Fibroblast of upper back skin (primary cell): Measurements from ENCODE around the gene CDKL4.
A peak's percentile ranks its signal among the peaks of the same experiment; 100 is the strongest.
"Not testable (repeated sequence)": the region's sequence is repeated elsewhere in the genome, so short reads cannot be mapped to it uniquely, and the experiment has no call there.

Source experiments
- DNase-seq: peaks from one replicate; pipeline ENCODE4 v3.0.0-alpha.2; 2013

Gene CDKL4

DNA sequence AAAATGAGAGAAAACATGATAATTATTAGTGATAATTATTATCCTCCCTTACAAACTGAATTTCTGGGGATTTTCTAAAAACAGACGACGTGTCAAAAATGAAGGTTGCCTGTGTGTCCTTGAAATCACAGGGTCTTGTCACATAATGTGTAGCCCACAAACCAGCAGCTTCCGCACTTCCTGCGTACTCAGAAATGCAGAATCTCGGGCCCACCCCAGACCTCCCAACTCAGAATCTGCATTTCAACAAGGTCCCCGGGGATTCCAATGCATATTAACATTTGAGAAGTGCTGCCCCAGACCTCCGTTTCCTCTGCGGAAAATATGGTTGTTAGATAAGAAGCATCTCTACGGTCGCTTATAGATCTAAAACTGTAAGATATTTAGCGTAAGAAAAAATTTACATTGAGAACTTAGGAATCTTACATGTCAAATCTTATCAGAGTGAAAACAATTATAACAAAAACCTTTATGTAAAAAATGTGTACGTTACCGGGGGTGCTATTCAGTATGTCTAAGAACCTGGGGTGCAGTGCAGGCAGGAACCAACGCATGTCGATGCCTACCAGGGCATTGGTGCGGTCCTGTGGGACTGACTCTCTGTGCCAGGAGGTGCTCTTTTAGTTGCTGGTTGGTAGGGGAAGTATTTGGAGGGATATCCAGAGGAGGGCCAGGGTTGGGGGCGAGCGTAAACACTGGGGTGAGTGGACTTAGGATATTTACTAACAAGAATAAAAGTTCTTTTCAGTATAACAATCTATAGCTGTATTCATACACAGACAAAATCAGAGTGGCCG, 15.2 kb downstream of the CDKL4 start:
- DNase-seq, result no peak

DNA sequence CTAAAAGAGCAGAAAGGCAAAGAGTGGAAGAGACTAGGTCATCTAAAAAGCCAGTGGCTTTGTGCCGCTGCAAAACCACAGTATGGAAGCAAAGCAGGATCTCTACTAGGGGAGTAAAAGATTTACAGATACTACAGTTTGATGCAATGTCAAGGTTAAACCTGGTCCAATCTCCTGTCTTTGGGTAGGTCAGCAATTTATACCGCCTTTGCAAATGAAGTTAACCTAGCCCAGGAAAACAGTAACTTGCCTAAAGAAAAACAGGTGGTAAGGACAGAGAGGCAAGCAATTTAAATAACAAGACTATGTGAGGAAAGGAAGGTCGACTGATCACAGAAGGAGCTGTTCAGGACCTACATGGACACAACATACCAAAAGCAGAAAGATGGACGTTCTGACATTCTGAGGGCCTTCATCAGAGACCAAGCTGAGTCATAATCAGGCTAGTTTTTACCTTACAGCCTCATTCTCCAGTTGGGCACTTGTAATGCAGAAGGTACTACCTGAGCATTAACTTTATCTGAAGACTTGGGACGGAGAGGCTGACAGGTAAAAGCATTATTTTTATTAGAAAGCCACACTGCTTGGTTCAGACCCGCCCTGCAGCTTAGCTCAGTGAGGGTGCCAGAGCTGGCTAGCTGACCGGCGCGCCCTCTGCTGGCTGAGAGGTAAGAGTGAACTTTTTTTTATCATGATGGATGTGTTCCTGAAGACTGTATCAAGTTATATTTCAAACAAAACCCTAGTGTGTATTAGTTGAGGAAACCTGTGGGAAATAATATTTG, 15.9 kb downstream of the CDKL4 start:
- peak; percentile 64 for DNase-seq

DNA sequence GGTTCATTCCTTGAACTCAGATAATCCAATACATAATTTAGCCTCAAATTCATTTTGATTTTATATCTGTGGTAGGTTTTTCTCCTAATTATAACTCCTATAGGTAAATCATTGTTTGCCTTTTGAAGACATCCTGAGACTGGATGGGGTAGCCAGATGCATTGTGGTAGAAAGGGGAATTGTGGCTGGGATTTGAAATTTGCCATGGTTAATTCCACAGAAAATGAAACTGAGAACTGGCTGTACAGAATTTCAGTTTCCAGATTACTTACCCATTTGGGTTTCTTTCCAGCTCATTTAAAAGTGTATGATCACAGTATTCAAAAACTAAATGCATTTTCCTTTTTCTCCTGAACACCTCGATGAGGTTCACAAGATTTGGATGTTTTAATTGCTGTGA, 18.2 kb downstream of the CDKL4 start:
- DNase-seq, result no peak

DNA sequence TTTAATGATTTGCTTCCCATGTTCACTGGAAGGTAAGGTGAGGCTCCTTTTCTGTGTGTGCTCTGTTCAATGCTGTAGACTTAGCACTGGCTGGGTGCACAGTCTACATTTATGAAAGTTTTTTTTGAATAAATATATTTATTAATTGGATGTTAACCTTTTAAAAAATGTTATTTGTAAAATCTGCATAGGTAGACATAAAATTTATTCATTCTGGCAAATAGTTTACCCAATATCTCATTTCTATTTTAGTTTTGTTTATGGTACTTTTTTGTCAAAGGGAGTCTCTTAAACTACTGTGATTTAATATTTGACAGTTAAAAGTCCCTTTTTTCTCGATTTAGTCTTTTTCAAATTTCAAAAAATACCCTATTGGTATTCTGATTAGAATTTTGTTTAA, 19.9 kb downstream of the CDKL4 start:
- no peak for DNase-seq

DNA sequence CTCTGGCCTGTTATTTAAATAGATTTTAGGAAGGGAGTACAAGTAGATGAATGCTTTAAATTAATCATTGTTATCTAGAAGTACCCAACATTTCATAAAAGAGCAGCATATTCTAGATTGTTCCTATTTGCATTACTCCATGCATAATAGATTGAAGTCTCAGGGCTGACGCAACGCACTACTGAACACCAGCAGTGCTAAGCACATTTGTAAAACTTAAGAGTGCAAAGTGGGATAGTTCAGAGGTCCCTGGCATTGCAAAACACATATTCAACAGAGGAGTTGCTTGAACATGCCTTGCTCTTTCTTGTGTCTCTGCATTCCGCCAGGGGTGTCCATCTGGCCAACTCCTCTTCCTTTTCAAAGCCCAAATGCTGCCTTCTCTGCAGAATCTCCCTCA, 22.3 kb downstream of the CDKL4 start:
- no peak for DNase-seq

DNA sequence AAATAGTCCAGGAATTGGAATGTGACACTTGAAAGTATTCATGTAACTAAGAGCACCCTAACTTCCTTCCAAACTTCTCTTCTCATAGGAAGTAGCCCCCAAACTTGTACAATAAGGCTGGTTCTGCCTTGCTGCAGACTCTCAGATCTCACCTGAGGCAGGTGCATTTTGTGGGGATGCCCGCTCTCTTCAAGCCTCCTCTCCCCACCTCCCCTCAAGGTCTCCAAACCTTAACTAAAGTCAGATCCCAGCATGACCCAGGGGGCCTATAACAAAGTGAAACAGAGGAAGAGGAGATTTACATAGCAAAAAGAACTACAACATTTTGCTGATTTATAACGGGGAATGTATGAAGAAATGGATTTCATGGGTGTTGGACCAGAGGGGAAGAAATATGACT, 23.6 kb downstream of the CDKL4 start:
- DNase-seq, result no peak

DNA sequence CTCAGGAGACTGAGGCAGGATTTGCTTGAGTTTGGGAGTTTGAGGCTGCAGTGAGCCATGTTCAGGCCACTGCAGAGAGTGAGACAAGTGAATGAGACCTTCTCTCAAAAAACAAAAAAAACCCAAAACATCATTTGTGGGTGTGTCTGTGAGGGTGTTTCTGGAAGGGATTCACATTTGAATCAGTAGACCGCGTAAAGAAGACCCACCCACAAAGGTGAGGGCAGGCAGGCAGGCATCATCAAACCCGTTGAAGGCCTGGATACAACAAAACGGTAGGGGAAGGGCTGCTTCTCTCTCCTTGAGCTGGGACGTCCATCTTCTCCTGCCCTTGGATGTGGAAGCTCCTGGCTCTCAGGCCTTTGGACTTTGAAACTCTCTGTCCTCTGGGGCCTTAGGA, 25.4 kb downstream of the CDKL4 start:
- no peak for DNase-seq

DNA sequence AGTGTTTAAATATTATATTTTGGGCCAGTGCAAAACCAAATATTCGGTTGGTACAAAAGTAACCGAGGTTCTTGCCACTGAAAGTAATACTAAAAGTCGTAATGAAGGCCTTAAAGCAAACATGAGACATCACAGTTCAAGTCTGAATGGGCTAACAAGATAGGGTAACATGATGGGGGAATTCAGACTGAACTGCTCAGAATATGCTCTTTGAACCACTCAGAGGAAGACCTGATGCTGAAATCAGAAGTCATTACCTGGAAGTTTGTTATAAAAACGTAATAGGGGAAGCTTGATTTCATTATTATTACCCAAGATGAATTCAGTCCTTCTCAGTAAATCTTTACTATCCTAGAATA, 26.6 kb downstream of the CDKL4 start:
- DNase-seq, result no peak

DNA sequence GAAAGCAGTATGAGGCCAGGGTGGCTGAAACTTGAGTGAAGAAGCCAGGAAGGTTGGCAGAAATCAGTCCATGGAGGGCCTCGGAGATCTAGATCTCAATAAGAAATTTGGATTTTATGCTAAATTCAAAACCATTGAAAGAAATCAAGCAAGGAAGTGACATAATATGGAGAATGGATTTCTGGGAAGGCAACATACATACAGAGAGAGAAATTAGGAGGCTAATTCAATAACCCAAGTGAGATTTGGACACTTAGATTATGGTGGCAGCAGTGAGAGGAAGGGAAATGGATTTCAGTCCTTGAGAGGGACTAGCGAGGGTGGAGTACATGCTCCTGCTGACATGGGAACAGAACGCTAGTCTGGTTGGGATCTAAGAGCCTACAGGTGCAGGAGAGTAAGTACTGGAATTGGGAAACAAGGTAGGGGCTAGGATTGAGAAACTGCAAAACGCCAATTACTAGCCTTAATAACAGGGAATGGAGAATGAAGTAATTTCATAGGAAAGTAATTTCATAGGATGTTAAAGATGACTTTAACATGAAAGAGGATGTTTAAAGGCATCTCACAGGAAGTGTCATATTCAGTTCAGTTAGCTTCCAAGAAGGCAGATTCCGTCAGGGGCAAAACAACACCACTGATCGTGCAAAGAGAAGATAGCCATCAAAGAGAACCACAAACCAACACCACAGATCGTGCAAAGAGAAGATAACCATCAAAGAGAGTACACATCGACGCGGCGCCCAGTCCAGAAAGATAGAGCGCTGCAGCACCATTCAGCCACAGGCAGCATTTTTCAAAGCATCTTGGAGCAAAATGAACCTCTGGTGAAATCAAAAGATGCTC, 27.2 kb downstream of the CDKL4 start:
- no peak for DNase-seq

DNA sequence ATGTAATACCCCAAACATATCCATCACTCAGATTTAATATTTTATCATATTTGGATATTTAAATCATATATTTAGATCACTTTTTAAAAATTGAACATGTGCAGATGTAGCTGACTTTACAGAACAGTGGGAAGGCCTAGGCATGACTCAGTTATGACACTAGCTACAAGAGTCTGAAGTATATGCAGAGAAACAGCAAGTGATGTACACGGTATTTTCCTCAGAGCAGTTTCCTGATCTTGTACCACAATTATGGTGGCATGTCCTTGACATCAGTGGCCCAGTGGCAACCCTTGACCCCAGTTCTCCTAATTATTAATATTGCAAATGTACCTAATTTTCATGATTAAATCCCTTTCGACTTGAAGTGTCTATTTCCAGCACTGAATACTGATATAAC, 28.2 kb downstream of the CDKL4 start:
- DNase-seq, result no peak

DNA sequence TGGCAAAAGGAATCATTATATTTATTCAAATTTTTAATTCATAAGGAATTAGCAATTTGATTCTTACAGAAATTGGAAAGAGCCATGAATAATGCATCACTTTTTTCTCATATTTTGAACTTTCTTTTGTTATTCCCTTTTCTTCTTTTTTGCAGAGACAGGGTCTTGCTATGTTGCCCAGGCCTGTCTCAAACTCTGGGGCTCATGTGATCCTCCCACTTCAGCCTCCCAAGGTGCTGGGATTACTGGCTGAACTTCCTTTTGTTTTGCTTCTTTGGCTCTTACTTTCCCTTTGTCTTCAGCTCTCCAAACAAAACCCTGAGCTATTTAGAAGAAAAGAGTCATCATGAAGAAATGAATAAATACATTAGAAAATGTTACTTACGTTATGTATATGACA, 30.8 kb downstream of the CDKL4 start:
- DNase-seq, result no peak

DNA sequence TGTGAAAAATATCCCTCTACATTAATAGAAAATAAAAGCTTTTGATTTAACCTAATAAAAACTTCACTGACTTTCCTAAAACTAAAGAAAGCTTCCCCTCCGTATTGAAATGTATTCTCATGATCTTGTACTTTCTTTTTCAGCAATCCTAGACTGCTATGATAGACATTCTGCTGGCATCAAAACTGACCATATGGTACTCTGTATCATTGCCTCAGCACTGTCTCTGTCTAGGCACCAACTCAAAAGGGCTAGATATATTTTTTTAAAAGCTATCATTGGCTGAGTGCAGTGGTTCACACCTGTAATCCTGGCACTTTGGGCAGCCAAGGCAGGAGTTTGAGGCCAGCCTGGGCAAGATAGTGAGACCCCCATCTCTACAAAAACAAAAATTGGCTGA, 32.9 kb downstream of the CDKL4 start:
- no peak for DNase-seq

DNA sequence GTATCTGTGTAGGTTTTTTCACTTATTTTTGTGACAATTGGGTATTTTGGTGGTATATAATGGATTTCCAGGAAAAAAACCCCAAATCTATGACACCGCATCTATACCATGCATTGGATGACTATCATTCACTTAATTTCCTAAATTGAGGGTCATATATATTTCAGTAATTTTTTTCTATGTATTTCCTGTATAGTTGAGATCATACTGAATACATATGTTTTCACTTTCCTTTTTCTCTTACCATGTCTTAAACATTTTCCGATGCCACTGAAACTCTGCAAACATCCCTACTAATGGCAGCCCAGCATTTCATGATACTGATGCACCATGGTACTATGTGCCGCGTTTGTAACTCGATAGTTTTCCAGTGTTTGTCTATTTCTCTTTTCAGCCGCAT, 40.4 kb downstream of the CDKL4 start:
- no peak for DNase-seq

DNA sequence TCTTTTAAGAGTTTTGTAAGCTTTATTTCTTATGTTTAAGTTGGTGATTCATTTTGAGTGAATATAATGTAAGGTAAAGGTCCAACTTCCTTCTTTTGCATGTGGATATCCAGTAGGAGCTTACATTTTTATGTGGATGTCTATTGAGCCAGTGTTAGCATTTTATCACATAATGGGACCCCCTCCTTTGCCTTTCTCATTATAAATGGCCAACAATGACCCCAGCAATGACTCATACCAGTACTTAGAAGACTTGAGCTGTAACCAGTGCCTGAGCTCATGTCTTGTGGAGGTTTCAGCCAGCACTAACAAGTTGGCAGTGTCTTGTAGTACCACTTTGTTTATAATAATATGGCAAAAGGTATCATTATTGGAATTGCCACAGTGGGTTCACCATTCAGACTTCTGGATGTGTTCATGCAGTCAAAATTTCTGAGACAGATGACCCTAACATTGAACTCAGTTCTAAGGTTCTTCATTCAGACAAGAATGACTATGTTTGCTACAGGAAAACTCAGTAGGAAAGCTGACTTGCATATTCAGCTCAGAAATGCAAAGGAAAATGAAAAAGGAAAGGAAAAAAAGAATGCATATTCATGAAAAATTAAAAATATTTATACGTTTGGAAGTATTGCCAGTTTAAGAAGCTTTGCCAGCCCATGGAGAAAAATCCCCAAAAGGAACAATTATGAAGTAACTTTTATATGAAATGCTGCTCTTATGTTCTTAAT, 41.0 kb downstream of the CDKL4 start:
- no peak for DNase-seq

DNA sequence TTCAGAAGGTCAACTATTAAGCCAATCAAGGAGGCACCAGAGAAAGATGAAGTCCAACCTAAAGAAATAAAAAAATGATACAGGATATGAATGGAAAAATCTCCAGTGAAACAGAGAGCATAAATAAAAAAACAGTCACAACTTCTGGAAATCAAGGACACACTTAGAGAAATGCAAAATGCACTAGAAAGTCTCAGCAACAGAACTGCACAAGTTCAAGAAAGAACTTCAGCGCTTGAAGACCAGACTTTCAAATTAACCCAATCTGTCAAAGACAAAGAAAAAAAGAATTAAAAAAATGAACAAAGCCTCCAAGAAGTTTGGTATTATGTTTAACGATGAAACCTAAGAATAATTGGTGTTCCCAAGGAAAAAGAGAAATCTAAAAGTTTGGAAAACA, 46.8 kb downstream of the CDKL4 start:
- DNase-seq, result not testable (repeated sequence)

DNA sequence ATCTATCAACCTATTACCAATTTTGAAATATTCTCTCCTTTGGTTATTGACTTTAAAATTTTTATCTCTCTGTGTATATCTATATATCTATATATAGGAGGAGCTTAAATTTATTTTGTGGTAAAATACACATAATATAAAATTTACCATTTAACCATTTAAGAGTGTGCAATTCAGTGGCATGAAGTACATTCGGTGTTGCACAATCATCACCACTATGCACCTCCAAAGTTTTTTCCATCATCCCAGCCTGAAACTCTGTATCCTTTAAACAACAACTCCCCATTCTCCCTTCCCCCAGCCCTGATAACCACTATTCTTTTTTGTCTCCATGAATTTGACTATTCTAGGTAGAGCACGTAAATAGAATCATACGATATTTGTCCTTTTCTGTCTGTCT, 49.1 kb downstream of the CDKL4 start:
- no peak for DNase-seq

DNA sequence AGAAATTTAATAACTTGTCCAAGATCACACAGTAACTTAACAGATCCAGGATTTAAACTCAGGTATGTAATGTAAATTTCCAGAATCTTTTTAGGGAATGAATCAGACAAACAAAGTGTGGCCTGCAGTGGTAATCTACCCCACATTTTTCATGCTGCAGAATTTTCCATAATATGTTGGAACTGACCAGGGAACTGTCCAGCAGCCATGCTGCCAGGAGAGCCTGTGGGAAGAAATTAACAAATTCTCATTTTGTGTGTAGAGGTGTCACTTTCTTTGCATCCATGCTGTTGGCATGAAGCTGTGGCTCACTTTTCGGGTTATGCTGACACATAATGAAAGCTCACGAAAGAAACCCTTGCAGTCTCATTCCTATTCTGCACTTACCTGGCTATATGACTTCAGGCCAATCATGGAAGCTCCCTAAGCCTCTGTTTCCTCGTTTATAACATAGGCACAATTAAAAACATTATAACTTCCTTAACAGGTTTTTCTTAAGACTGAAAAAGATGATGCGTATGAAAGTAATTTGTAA, 54.7 kb downstream of the CDKL4 start:
- DNase-seq, result no peak

DNA sequence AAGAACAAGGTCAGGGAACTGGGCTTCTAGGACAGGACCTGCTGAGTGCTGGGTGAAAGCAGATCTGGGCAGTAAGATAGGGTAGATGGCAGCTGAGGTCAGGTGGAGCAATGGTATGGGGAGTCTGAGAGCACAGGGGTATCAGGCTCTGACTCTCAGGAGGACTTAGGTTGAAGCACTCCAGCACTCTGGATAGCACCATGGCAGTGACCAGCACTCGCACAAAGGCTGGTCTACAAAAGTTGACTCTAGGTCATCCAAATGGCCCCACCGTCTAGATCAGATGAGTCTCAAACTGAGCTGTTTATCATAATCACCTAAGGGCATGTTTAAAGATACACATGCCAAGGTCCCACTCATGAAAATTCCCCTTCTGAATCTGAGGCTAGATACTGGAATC, 60.1 kb downstream of the CDKL4 start:
- no peak for DNase-seq

DNA sequence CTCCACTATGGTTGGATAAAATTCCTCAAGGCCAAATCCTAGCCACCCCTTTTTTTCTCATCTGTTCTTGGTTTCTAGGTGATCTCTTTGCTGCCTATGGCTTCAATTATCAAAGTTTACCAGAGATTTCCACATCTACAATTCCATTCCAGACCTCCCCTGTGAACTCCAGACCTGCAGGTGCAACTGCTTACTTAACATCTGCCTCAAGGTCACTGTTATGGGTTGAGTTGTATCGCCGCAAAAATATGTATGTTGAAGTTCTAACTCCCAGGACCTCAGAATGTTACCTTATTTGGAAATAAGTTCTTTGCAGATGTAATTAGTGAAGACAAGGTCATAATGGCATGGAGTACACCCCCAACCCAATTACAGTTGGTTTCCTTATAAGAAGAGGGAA, 62.5 kb downstream of the CDKL4 start:
- no peak for DNase-seq

DNA sequence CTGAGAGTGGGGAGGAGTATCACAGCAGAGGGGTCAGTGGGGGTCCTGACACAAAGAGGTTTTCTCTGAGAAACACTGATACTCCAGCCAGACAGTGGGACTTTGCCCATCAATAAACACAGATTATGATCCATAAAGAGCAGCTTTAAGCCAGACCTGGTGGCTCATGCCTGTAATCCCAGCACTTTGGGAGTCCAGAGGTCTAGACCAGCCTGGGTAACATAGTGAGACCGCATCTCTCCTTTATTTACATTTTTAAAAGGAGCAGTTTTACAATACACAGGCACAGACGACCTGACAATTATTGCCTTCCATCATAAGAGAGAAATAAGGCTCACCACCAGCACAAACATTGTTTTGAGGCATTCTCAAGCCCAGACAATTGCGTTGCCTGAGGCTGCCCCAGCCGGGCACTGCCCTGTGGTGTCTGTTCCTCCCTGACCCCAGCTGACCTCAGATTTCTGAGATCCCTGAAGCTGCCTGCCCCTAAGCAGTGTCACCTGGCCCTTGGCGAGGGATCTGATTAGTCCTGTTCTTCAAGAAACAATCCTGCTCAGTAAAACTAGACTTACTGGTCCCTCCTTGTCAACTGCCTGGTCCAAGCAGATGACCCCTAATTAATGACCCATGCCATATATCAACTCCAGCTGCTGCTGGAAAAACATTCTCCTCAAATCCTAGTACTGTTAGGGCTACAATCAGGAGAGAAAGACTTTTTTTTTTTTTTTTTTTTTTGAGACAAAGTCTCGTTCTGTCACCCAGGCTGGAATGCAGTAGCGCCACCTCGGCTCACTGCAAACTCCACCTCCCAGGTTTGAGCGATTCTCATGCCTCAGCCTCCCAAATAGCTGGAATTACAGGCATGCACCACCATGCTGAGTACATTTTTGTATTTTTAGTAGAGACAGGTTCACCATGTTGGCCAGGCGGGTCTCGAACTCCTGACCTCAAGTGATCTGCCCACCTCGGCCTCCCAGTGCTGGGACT, 63.5 kb downstream of the CDKL4 start:
- no peak for DNase-seq

DNA sequence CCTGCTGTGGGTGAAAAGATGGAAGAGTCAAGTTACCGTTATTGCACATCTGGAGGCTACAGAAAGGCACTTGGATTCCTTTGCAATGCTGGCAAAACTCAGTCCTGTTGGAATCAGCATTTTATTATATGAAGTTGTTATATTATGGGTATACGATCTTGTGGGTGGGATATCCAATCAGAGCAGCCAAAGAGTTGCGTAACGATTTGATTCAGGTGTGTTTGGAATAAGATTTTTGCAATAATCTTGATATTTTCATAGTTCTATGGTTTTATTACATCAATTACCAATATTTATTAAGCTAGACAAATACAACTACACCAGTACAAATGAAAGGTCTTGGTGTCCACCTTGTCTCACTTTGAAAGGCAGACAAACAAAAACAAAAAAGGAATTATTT, 65.0 kb downstream of the CDKL4 start:
- DNase-seq, result no peak
